ENCODE data around the gene AUH. TPM values are rescaled to one million over a fixed set of nuclear protein-coding genes. Genes with fewer than 3 reads are reported as not detected.

The AUH gene
- total and polyA plus RNA-seq, 10 of the 15 experiments (the other 5 are each of a cell fraction or from before 2014, with no cell fraction given), result 1.7 to 7.3 (median 4.6) TPM

GRCh38 chr9:91206806-91207205 lies 154.9 kb downstream of the AUH start (continued):
- no peak for TF ChIP-seq PKNOX1 (IDR thresholded peaks at IDR 0.05)
- TF ChIP-seq MAX (IDR thresholded peaks at IDR 0.05; ENCODE audit: low read depth, low read length), result no peak
- TF ChIP-seq ZSCAN29 (IDR thresholded peaks at IDR 0.05), result no peak
- no peak for TF ChIP-seq ZNF274 (IDR thresholded peaks at IDR 0.05; ENCODE audit: insufficient read depth, insufficient read length)
- no peak for TF ChIP-seq SIX5 (IDR thresholded peaks at IDR 0.05; ENCODE audit: low read depth, low read length, severe bottlenecking)
- no peak for TF ChIP-seq BMI1 (IDR thresholded peaks at IDR 0.05; ENCODE audit: borderline replicate concordance)
- TF ChIP-seq SPI1 (IDR thresholded peaks at IDR 0.05; ENCODE audit: borderline replicate concordance, insufficient read depth, low read depth, low read length), result no peak

GRCh38 chr9:91202736-91203283 lies 158.9 kb downstream of the AUH start:
- CTCF ChIA-PET, result no interaction called here
- TF ChIP-seq RUNX3 (IDR thresholded peaks at IDR 0.05; ENCODE audit: low read length), result no peak
- no peak for TF ChIP-seq BHLHE40 (IDR thresholded peaks at IDR 0.05; ENCODE audit: borderline replicate concordance in 1 of 2, low read depth in 2 of 2, low read length in 1 of 2)
- intact Hi-C loops (cut with micrococcal nuclease; ENCODE audit: unreplicated experiment) (no loop called here), in situ Hi-C loops (cut with MboI) (no loop called here)
- H3K4me3 ChIP-seq, result no peak overlapping the region
- H3K4me1 ChIP-seq (ENCODE audit: control insufficient read depth, insufficient read depth, low read length), result peaks cover 9% of the 10 kb centered on the region
- no peak for FAIRE-seq
- POLR2A ChIA-PET, result no interaction called here
- SMC1A ChIA-PET (ENCODE audit: uncharacterized antibody, unreplicated experiment), result interaction anchor here (1.1 kb wide), 1 partner anchor 8 kb away, joined by 3 read pairs; no protein-coding TSS in a partner anchor
- DNase-seq (ENCODE audit: low read depth, low spot score), result no peak
- BruUV-seq (replicated peaks), result no TSS peak
- no peak overlapping the region for H2AFZ ChIP-seq (ENCODE audit: control insufficient read depth, low read depth, low read length)
- no peak overlapping the region for H3K27ac ChIP-seq (ENCODE audit: control insufficient read depth, insufficient read depth)
- no peak overlapping the region for H3K4me2 ChIP-seq (ENCODE audit: control insufficient read depth, insufficient read depth)
- no peaks in the 10 kb centered on the region for H3K79me2 ChIP-seq (ENCODE audit: control insufficient read depth, insufficient read depth, low read length)
- peaks cover 8% of the 10 kb centered on the region; the same call in 2 of the 3 replicates for H3K9me3 ChIP-seq (replicated peaks; ENCODE audit: control insufficient read depth, insufficient read depth, low read length)
- no peaks in the 10 kb centered on the region for H3K27me3 ChIP-seq (replicated peaks in 1 of 2; ENCODE audit: control insufficient read depth in 2 of 2, insufficient read depth in 2 of 2, low read length in 1 of 2)
- no peaks in the 10 kb centered on the region for H3K36me3 ChIP-seq (ENCODE audit: control insufficient read depth in 2 of 2, insufficient read depth in 2 of 2, low read length in 1 of 2)
- ATAC-seq, result no peak
- no peak overlapping the region for H3K9ac ChIP-seq (ENCODE audit: control insufficient read depth, insufficient read depth, low read length)
- RAD21 ChIA-PET (ENCODE audit: unreplicated experiment), result no interaction called here
- H4K20me1 ChIP-seq (ENCODE audit: control insufficient read depth, insufficient read depth), result no peaks in the 10 kb centered on the region
